ENCODE data around the gene SCN4A.
A peak's percentile ranks its signal among the peaks of the same experiment; 100 is the strongest.
"Not testable (repeated sequence)": the region's sequence is repeated elsewhere in the genome, so short reads cannot be mapped to it uniquely, and the experiment has no call there.

DNA sequence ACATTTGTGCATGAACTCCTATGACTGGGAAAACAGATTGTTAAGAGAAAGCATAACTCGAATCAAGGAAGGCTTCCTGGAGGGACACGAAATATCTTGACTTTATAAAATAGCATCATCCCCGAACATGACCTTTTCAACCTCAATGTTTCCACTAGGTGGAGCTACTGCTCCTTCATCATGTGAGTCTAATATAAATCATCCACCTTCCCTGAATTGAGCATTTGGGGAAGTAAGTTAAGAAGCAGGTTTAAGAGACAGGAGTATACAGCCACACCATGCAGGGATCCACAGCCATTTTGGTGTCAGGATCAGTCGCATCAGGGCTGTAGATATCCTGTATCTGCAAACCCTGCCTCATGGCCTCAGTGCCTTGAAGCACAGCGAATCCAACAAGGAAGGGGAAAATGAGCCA lies 68.9 kb downstream of the SCN4A start:
- TF ChIP-seq SETDB1 (CRISPR knock-in tag; IDR thresholded peaks at IDR 0.05; ENCODE audit: borderline replicate concordance); JUN (CRISPR knock-in tag; IDR thresholded peaks at IDR 0.05); ZC3H13 (CRISPR knock-in tag; IDR thresholded peaks at IDR 0.05); SRSF4 (IDR thresholded peaks at IDR 0.05; ENCODE audit: low read depth, low read length, poor library complexity, severe bottlenecking); ZNF761 (CRISPR knock-in tag; conservative IDR thresholded peaks at IDR 0.05); ELF4 (CRISPR knock-in tag; IDR thresholded peaks at IDR 0.05; ENCODE audit: borderline replicate concordance); NFYB (CRISPR knock-in tag; IDR thresholded peaks at IDR 0.05); NFE2L1 (CRISPR knock-in tag; IDR thresholded peaks at IDR 0.05; ENCODE audit: borderline replicate concordance); CREM (IDR thresholded peaks at IDR 0.05); CREM (CRISPR knock-in tag; IDR thresholded peaks at IDR 0.05): not testable (repeated sequence)
- TF ChIP-seq, protein P1, sequence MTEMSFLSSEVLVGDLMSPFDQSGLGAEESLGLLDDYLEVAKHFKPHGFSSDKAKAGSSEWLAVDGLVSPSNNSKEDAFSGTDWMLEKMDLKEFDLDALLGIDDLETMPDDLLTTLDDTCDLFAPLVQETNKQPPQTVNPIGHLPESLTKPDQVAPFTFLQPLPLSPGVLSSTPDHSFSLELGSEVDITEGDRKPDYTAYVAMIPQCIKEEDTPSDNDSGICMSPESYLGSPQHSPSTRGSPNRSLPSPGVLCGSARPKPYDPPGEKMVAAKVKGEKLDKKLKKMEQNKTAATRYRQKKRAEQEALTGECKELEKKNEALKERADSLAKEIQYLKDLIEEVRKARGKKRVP (CRISPR knock-in tag; IDR thresholded peaks at IDR 0.05) = not testable (repeated sequence)
- TF ChIP-seq, protein P2, sequence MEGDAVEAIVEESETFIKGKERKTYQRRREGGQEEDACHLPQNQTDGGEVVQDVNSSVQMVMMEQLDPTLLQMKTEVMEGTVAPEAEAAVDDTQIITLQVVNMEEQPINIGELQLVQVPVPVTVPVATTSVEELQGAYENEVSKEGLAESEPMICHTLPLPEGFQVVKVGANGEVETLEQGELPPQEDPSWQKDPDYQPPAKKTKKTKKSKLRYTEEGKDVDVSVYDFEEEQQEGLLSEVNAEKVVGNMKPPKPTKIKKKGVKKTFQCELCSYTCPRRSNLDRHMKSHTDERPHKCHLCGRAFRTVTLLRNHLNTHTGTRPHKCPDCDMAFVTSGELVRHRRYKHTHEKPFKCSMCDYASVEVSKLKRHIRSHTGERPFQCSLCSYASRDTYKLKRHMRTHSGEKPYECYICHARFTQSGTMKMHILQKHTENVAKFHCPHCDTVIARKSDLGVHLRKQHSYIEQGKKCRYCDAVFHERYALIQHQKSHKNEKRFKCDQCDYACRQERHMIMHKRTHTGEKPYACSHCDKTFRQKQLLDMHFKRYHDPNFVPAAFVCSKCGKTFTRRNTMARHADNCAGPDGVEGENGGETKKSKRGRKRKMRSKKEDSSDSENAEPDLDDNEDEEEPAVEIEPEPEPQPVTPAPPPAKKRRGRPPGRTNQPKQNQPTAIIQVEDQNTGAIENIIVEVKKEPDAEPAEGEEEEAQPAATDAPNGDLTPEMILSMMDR (CRISPR knock-in tag; IDR thresholded peaks at IDR 0.05) = peak; percentile 47
- TF ChIP-seq, protein P3, sequence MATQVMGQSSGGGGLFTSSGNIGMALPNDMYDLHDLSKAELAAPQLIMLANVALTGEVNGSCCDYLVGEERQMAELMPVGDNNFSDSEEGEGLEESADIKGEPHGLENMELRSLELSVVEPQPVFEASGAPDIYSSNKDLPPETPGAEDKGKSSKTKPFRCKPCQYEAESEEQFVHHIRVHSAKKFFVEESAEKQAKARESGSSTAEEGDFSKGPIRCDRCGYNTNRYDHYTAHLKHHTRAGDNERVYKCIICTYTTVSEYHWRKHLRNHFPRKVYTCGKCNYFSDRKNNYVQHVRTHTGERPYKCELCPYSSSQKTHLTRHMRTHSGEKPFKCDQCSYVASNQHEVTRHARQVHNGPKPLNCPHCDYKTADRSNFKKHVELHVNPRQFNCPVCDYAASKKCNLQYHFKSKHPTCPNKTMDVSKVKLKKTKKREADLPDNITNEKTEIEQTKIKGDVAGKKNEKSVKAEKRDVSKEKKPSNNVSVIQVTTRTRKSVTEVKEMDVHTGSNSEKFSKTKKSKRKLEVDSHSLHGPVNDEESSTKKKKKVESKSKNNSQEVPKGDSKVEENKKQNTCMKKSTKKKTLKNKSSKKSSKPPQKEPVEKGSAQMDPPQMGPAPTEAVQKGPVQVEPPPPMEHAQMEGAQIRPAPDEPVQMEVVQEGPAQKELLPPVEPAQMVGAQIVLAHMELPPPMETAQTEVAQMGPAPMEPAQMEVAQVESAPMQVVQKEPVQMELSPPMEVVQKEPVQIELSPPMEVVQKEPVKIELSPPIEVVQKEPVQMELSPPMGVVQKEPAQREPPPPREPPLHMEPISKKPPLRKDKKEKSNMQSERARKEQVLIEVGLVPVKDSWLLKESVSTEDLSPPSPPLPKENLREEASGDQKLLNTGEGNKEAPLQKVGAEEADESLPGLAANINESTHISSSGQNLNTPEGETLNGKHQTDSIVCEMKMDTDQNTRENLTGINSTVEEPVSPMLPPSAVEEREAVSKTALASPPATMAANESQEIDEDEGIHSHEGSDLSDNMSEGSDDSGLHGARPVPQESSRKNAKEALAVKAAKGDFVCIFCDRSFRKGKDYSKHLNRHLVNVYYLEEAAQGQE (IDR thresholded peaks at IDR 0.05; ENCODE audit: borderline replicate concordance in 1 of 2, low read depth in 1 of 2, low read length in 2 of 2) = not testable (repeated sequence)

Measured in HepG2 (cell line).